ENCODE measurements around the gene ASCL5. TPM values are rescaled to one million over a fixed set of nuclear protein-coding genes. Genes with fewer than 3 reads are reported as not detected.
A peak's percentile ranks its signal among the peaks of the same experiment; 100 is the strongest.

The ASCL5 gene
- total and polyA plus RNA-seq, 9 of the 15 experiments (the other 6 are each of a cell fraction or from before 2014, with no cell fraction given) = 0.09 TPM; not detected in 8

GRCh38 chr1:201167041-201167991 lies 40.3 kb upstream of the ASCL5 start (continued):
- 0 out of 2 replicates have a peak, but pooled peaks have one; percentile 33 for TF ChIP-seq NCOR1 (IDR thresholded peaks at IDR 0.05)
- TF ChIP-seq ZNF655 (CRISPR knock-in tag; IDR thresholded peaks at IDR 0.05) = no peak
- TF ChIP-seq SOX6 (IDR thresholded peaks at IDR 0.05) = peak; percentile 31; the same call in 1 of the 2 replicates
- no peak for TF ChIP-seq FOXJ2 (tag; IDR thresholded peaks at IDR 0.05)
- TF ChIP-seq TRIM25 (IDR thresholded peaks at IDR 0.05; ENCODE audit: borderline replicate concordance) = no peak
- TF ChIP-seq SNIP1 (IDR thresholded peaks at IDR 0.05; ENCODE audit: low read depth) = no peak
- TF ChIP-seq ILK (tag; IDR thresholded peaks at IDR 0.05; ENCODE audit: borderline replicate concordance, low read depth) = no peak
- peak; percentile 38; the same call in 1 of the 2 replicates for TF ChIP-seq NCOA1 (IDR thresholded peaks at IDR 0.05; ENCODE audit: low read depth)
- no peak for TF ChIP-seq HINFP (tag; conservative IDR thresholded peaks at IDR 0.05; ENCODE audit: low read depth)
- no peak for TF ChIP-seq HDAC1 (IDR thresholded peaks at IDR 0.05)
- 0 out of 2 replicates have a peak, but pooled peaks have one; percentile 12 for TF ChIP-seq ZBTB33 (CRISPR knock-in tag; IDR thresholded peaks at IDR 0.05)
- TF ChIP-seq NR3C1 (CRISPR knock-in tag; IDR thresholded peaks at IDR 0.05) = no peak
- no peak for TF ChIP-seq MECOM (CRISPR knock-in tag; IDR thresholded peaks at IDR 0.05)
- TF ChIP-seq ZNF445 (CRISPR knock-in tag; IDR thresholded peaks at IDR 0.05; ENCODE audit: low read depth) = no peak
- TF ChIP-seq THRAP3 (IDR thresholded peaks at IDR 0.05; ENCODE audit: borderline replicate concordance) = no peak
- peak; percentile 52; the same call in 1 of the 2 replicates for TF ChIP-seq MTA3 (IDR thresholded peaks at IDR 0.05; ENCODE audit: borderline replicate concordance)
- no peak for TF ChIP-seq STAT5B (CRISPR knock-in tag; IDR thresholded peaks at IDR 0.05)
- no peak for TF ChIP-seq KAT2B (IDR thresholded peaks at IDR 0.05; ENCODE audit: low read depth, low read length)
- no peak for TF ChIP-seq SNAPC5 (CRISPR knock-in tag; IDR thresholded peaks at IDR 0.05)
- no peak for TF ChIP-seq ZNF124 (CRISPR knock-in tag; IDR thresholded peaks at IDR 0.05)
- TF ChIP-seq PHB2 (IDR thresholded peaks at IDR 0.05; ENCODE audit: low read depth) = no peak
- TF ChIP-seq SMARCA4 (IDR thresholded peaks at IDR 0.05) = peak; percentile 72

All from K562 (cell line).